ENCODE results near the gene NDUFA6.
A peak's percentile ranks its signal among the peaks of the same experiment; 100 is the strongest.
"Not testable (repeated sequence)": the region's sequence is repeated elsewhere in the genome, so short reads cannot be mapped to it uniquely, and the experiment has no call there.

Gene NDUFA6

GRCh38 chr22:42083119-42083518, 7.5 kb downstream of the NDUFA6 start:
- Mint-ChIP-seq H3K27ac (no peak overlapping the region), H3K9me3 (no peaks in the 10 kb centered on the region), H3K4me3 (no peak overlapping the region), H3K4me1 (peaks cover 18 to 34% of the 10 kb centered on the region in 2 donors), H3K36me3 (peaks cover 25 to 48% of the 10 kb centered on the region in 2 donors), H3K27me3 (no peaks in the 10 kb centered on the region)
- DNase-seq = no peak
- no peak for ATAC-seq (replicated peaks)

GRCh38 chr22:42080287-42080686, 10.3 kb downstream of the NDUFA6 start:
- Mint-ChIP-seq H3K4me1 (peaks cover 16 to 29% of the 10 kb centered on the region in 2 donors), H3K27me3 (no peaks in the 10 kb centered on the region), H3K9me3 (no peaks in the 10 kb centered on the region), H3K4me3 (peak overlapping the region; percentile 93 to 95), H3K27ac (peak overlapping the region; percentile 99), H3K36me3 (peaks cover 23 to 30% of the 10 kb centered on the region in 2 donors)
- ATAC-seq (replicated peaks) (no peak), DNase-seq (no peak)

GRCh38 chr22:42079319-42080251, 11.0 kb downstream of the NDUFA6 start, which contains the start of gene SMDT1:
TSS of gene SMDT1 (plus strand) at chr22:42079700. CDS start at chr22:42079769, 69 bp downstream.
- Mint-ChIP-seq H3K9me3 (no peaks in the 10 kb centered on the region), H3K4me1 (peaks cover 18 to 36% of the 10 kb centered on the region in 2 donors), H3K4me3 (peak within 1 kb of the TSS; percentile 93 to 95), H3K27me3 (no peaks in the 10 kb centered on the region), H3K36me3 (peaks cover 23 to 24% of the 10 kb centered on the region in 2 donors), H3K27ac (peak within 1 kb of the TSS; percentile 99)
- DNase-seq = peak; percentile 98
- peak; percentile 92 to 93 for ATAC-seq (replicated peaks)

GRCh38 chr22:42078469-42079318, 11.9 kb downstream of the NDUFA6 start:
- Mint-ChIP-seq H3K27me3 (no peaks in the 10 kb centered on the region), H3K36me3 (peaks cover 15 to 16% of the 10 kb centered on the region in 2 donors), H3K4me1 (peaks cover 18 to 36% of the 10 kb centered on the region in 2 donors), H3K4me3 (peak overlapping the region; percentile 93 to 95), H3K9me3 (no peaks in the 10 kb centered on the region), H3K27ac (peak overlapping the region; percentile 99)
- no peak for DNase-seq
- ATAC-seq (replicated peaks) = peak in 1 of 2 donors; percentile 4

- DNase-seq = no peak
- Mint-ChIP-seq H3K4me3 (no peak overlapping the region), H3K36me3 (peaks cover 11% of the 10 kb centered on the region in 2 donors), H3K4me1 (peaks cover 18 to 33% of the 10 kb centered on the region in 2 donors), H3K27me3 (no peaks in the 10 kb centered on the region), H3K27ac (peak overlapping the region; percentile 25), H3K9me3 (no peaks in the 10 kb centered on the region)
- ATAC-seq (replicated peaks) = no peak
These were observed 13.0 kb downstream of the NDUFA6 start for GRCh38 chr22:42077486-42078125.

GRCh38 chr22:42076764-42077485, 13.6 kb downstream of the NDUFA6 start:
- Mint-ChIP-seq H3K4me1 (peaks cover 15 to 27% of the 10 kb centered on the region in 2 donors), H3K4me3 (no peak overlapping the region)

GRCh38 chr22:42074846-42075676, 15.5 kb downstream of the NDUFA6 start:
- peak overlapping the region; percentile 67 for H3K27ac Mint-ChIP-seq
- no peaks in the 10 kb centered on the region for H3K27me3 Mint-ChIP-seq
- ATAC-seq (replicated peaks) (no peak), DNase-seq (no peak)
- no peaks in the 10 kb centered on the region for H3K9me3 Mint-ChIP-seq
- peak overlapping the region; percentile 71 to 83 for H3K4me3 Mint-ChIP-seq
- peaks cover 0 to 6% of the 10 kb centered on the region in 2 donors for H3K36me3 Mint-ChIP-seq
- peaks cover 18 to 33% of the 10 kb centered on the region in 2 donors for H3K4me1 Mint-ChIP-seq

More at GRCh38 chr22:42076764-42077485, 13.6 kb downstream of the NDUFA6 start:
- Mint-ChIP-seq H3K27me3 (no peaks in the 10 kb centered on the region), H3K36me3 (peaks cover 4 to 10% of the 10 kb centered on the region in 2 donors), H3K9me3 (no peaks in the 10 kb centered on the region), H3K27ac (no peak overlapping the region)
- ATAC-seq (replicated peaks) = no peak
- DNase-seq = no peak

- DNase-seq (peak; percentile 46), ATAC-seq (replicated peaks) (no peak)
- H3K27ac Mint-ChIP-seq = peak within 1 kb of the TSS; percentile 69
- no peaks in the 10 kb centered on the region for H3K9me3 Mint-ChIP-seq
- H3K4me3 Mint-ChIP-seq = peak within 1 kb of the TSS; percentile 76 to 83
- peaks cover 18 to 36% of the 10 kb centered on the region in 2 donors for H3K4me1 Mint-ChIP-seq
- no peaks in the 10 kb centered on the region for H3K27me3 Mint-ChIP-seq
- H3K36me3 Mint-ChIP-seq = peaks cover 0 to 6% of the 10 kb centered on the region in 2 donors
These were observed 16.3 kb downstream of the NDUFA6 start, which contains the start of gene PHETA2 for GRCh38 chr22:42074132-42074811. TSS of gene PHETA2 (plus strand) at chr22:42074248. CDS start at chr22:42077294, 3,046 bp downstream.

GRCh38 chr22:42073621-42074041, 16.9 kb downstream of the NDUFA6 start:
- Mint-ChIP-seq H3K27me3 (no peaks in the 10 kb centered on the region), H3K36me3 (peaks cover 0 to 6% of the 10 kb centered on the region in 2 donors), H3K9me3 (no peaks in the 10 kb centered on the region), H3K27ac (peak overlapping the region; percentile 65), H3K4me3 (peak overlapping the region; percentile 76 to 83), H3K4me1 (peaks cover 18 to 30% of the 10 kb centered on the region in 2 donors)
- DNase-seq (no peak), ATAC-seq (replicated peaks) (no peak)

- H3K4me1 Mint-ChIP-seq = peaks cover 18 to 34% of the 10 kb centered on the region in 2 donors
- H3K27me3 Mint-ChIP-seq = no peaks in the 10 kb centered on the region
- H3K9me3 Mint-ChIP-seq = no peaks in the 10 kb centered on the region
- H3K4me3 Mint-ChIP-seq = peak overlapping the region; percentile 76 to 83
- H3K36me3 Mint-ChIP-seq = peaks cover 8 to 11% of the 10 kb centered on the region in 2 donors
- no peak for ATAC-seq (replicated peaks)
- H3K27ac Mint-ChIP-seq = no peak overlapping the region
- no peak for DNase-seq
These were observed 17.8 kb downstream of the NDUFA6 start for GRCh38 chr22:42072606-42073330.

GRCh38 chr22:42071508-42071907, 19.1 kb downstream of the NDUFA6 start:
- not testable (repeated sequence) for DNase-seq; H3K27me3 Mint-ChIP-seq; ATAC-seq (replicated peaks); H3K9me3 Mint-ChIP-seq
- Mint-ChIP-seq H3K36me3 (peaks cover 18 to 19% of the 10 kb centered on the region in 2 donors), H3K4me3 (peak overlapping the region; percentile 88 to 94), H3K27ac (peak overlapping the region; percentile 94), H3K4me1 (peaks cover 18 to 34% of the 10 kb centered on the region in 2 donors)

Measured in stimulated activated naive B cell treated with anti-CD40 and anti-IgM and Interleukin-4, amounts not matched to agents 10 μg/mL and 1 μg/mL and 100 μg/mL, for 72 hours (primary cell).